VCaP (cell line): ENCODE measurements around the gene ZNF234.

Source experiments
- H3K27ac ChIP-seq: fragments of 450-650 bp; 2 replicates; pipeline ENCODE4 v1.5.1; 2017
- TF ChIP-seq, protein P1 (sequence below): fragments of 450-650 bp; conservative IDR thresholded peaks from 2 replicates; pipeline ENCODE4 v1.5.1; 2017; ENCODE audit warnings: mild to moderate bottlenecking, moderate library complexity

The ZNF234 gene

DNA sequence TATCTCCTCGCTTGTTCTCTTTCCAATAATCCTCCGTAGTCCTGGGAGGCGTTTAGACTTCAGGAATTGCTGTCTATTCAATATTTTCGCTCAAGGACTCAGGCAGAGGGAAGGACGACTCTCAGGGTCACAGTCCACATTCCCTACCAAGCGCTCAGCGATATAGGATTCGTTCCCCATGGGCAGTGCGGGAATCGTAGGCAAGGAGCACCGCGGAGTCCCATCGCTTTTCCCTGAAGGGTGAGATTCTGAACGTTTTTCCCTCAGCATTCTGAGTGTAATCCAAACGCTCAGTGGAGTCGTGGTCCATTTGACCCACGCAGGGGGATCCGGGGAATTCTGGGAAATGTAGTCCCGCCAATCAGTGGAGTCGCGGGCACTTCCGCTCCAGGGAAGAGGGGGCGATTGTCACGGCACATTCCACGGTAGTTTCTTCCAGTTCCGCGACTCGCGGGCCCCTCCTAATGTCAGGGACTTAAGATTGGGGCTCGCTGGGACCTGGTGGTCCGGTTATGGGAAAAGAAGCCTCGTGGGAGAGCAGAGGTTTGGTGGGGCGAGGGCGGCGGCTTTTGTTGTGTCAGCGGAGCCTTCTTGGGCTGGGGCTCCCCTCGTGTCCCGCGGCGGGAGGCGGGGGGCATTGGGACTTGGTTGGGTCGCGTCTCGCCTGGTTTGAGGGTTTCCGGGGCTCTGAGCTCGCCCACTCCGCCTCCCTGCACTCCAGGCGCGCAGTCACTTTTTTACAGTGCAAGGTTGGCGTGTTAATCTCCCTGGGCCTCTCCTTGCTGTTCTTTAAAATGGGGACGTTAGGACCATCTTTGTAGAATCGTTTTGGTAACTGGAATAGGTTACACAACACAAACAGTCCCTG, at the start of gene ZNF234:
ZNF234 (plus strand) TSS at position 364 of the 868 bp plus-strand sequence. CDS start 3,079 bp downstream, outside the sequence.
- peak within 1 kb of the TSS; percentile 78 for H3K27ac ChIP-seq
- TF ChIP-seq, protein P1, sequence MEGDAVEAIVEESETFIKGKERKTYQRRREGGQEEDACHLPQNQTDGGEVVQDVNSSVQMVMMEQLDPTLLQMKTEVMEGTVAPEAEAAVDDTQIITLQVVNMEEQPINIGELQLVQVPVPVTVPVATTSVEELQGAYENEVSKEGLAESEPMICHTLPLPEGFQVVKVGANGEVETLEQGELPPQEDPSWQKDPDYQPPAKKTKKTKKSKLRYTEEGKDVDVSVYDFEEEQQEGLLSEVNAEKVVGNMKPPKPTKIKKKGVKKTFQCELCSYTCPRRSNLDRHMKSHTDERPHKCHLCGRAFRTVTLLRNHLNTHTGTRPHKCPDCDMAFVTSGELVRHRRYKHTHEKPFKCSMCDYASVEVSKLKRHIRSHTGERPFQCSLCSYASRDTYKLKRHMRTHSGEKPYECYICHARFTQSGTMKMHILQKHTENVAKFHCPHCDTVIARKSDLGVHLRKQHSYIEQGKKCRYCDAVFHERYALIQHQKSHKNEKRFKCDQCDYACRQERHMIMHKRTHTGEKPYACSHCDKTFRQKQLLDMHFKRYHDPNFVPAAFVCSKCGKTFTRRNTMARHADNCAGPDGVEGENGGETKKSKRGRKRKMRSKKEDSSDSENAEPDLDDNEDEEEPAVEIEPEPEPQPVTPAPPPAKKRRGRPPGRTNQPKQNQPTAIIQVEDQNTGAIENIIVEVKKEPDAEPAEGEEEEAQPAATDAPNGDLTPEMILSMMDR: no peak

DNA sequence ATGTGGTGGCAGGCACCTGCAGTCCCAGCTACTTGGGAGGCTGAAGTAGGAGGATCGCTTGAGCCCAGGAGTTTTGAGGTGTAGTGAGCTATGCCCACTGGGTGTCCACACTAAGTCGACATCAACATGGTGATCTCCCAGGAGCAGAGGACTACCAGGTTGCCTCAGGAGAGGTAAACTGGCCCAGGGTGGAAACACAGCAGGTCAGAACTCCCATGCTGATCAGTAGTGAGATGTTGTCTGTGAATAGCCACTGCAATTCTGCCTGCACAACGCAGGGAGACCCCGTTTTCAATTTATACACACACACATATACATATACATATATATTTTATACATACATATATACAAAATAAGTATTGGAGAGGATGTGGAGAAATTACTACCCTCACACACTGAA, 49.2 kb upstream of the ZNF234 start:
- no peak overlapping the region for H3K27ac ChIP-seq
- TF ChIP-seq, protein P1: no peak

DNA sequence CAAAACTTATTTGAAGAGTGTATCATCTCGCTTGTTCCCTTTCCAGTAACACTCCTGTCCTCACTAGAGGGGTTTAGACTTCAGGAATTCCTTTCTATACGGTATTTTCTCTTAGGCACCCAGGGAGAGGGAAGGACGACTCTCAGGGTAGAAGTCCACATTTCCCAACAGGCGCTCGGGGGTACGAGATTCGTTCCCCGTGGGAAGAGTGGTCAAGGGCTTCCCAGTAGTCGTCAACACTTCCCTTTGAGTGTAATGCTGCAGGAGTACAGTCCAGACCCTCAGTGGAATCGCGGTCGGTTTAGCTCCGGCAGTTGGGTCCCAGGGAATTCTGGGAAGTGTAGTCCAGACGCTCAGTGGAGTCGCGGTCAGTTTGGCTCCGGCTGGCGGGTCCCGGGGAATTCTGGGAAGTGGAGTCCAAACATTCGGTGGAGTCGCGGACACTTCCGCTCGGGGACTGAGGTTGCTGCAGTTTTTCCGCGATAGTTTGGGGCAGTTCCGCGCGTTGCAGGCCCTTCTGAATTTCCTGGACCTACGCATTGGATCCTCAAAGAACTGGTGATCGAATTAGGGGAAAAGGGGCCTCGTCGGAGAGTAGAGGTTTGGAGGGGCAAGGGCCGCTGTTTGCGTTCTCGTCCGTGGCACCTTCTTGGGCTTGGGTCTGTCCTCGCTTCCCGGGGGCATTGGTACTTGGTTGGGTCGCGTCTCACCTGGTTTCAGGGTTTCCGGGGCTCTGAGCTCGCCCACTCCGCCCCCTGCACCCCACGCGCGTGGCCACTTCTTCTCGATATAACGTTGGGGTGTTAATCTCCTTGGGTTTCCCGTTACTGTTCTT, 47.2 kb upstream of the ZNF234 start, which contains the start of gene ZNF224:
ZNF224 (plus strand) TSS at position 431 of the 835 bp plus-strand sequence. CDS start 3,513 bp downstream, outside the sequence.
- H3K27ac ChIP-seq: peak within 1 kb of the TSS; percentile 73
- TF ChIP-seq, protein P1: no peak

DNA sequence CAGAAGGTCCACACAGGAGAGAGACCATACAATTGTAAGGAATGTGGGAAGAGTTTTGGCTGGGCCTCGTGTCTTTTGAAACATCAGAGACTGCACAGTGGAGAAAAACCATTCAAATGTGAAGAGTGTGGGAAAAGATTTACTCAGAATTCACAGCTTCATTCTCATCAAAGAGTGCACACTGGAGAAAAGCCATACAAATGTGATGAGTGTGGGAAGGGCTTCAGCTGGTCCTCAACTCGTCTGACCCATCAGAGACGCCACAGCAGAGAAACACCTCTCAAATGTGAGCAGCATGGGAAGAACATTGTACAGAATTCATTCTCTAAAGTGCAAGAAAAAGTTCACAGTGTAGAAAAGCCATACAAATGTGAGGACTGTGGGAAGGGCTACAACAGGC, 33.6 kb upstream of the ZNF234 start:
- TF ChIP-seq, protein P1: no peak
- no peak overlapping the region for H3K27ac ChIP-seq

DNA sequence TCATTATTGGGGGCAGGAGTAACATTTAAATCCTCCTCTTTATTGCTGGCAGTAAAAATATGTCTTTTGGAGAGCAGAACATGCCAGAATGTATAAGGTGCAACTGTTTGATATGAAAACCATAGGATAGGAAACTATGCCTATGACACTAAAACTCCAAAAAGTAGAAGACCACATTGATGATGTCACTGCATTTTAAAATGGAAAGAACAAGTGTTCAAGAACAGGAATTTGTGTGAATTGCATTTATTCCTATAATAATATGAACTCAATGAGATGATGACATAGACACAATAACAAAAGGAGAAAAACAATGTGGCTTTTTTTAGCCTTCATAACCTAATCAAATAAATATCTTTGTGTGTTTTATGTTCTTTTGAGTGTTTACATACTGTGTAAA, 31.9 kb upstream of the ZNF234 start:
- TF ChIP-seq, protein P1: no peak
- H3K27ac ChIP-seq: no peak overlapping the region

DNA sequence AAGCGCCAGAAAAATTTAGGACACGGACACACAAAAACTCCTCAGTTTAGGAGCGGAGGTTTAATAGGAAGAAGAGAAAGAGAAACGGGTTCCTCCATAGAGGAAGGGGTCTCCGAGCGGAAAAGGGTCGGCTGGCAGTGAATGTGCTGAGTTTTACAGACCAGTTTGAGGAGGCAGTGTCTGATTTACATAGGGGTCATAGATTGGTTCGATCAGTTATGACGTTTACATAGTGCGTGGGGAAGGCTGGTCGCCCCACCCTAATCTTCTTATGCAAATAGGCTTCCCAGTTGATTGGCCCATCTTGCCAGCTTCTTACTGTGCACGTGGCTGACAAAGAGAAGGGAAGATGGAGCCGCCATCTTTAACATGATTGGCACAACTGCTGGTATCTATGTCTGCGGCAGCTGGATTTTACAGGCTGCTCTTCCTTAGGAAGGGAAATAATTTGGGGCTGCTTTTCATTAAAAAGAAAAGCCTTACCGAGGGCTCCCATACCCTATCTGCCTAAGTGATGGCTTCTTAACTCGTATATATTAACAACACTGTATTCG, 29.4 kb upstream of the ZNF234 start:
- H3K27ac ChIP-seq: peak overlapping the region; percentile 70

More for the DNA sequence above, 29.4 kb upstream of the ZNF234 start:
- TF ChIP-seq, protein P1: no peak
